Thymus (tissue), 11 donors: Measurements from ENCODE around the gene PIP5K1C. TPM values are rescaled to one million over a fixed set of nuclear protein-coding genes. Genes with fewer than 3 reads are reported as not detected.

Experiments
- DNase-seq, 9 donors: peaks; one replicate each; pipeline ENCODE4 v3.0.0-alpha.2; 2013; ENCODE audit warnings: low spot score in 9 of 9, low read depth in 6 of 9, missing footprints in 1 of 9
- H3K27ac ChIP-seq, 2 donors: one replicate each; pipeline ENCODE4 v1.5.1; 2013; ENCODE audit warnings: control low read depth in 1 of 2, low read depth in 1 of 2, low read length in 1 of 2, mild to moderate bottlenecking in 1 of 2, moderate library complexity in 1 of 2
- H3K27me3 ChIP-seq, 2 donors: one replicate each; pipeline ENCODE4 v1.5.1; 2013; ENCODE audit warnings: low read length in 1 of 2; ENCODE audit not compliant: control insufficient read depth in 2 of 2, insufficient read depth in 1 of 2
- H3K36me3 ChIP-seq, 2 donors: one replicate each; pipeline ENCODE4 v1.5.1; 2013; ENCODE audit warnings: low read length in 1 of 2, mild to moderate bottlenecking in 1 of 2, moderate library complexity in 1 of 2; ENCODE audit not compliant: control insufficient read depth in 2 of 2, insufficient read depth in 2 of 2
- H3K4me1 ChIP-seq, 2 donors: one replicate each; pipeline ENCODE4 v1.5.1; 2013; ENCODE audit warnings: low read length in 2 of 2; ENCODE audit not compliant: control insufficient read depth in 2 of 2, insufficient read depth in 2 of 2
- H3K4me3 ChIP-seq, 2 donors: one replicate each; pipeline ENCODE4 v1.5.1; 2013; ENCODE audit warnings: low read length in 2 of 2, control low read depth in 1 of 2, mild to moderate bottlenecking in 1 of 2
- H3K9me3 ChIP-seq, 2 donors: one replicate each; pipeline ENCODE4 v1.5.1; 2013; ENCODE audit warnings: low read length in 1 of 2, mild to moderate bottlenecking in 1 of 2; ENCODE audit not compliant: control insufficient read depth in 2 of 2, insufficient read depth in 1 of 2
- WGBS: extraction: QIAGEN DNeasy Blood & Tissue Kit; methylation state at CpG from one replicate; pipeline ENCODE4 v1.1.7; 2013; 5-methylcytosine and 5-hydroxymethylcytosine counted together
- polyA plus RNA-seq: library from polyadenylated mRNA; stranded (reverse); fragments of 200-250 nt; gene quantifications from one replicate; pipeline ENCODE4 v1.2.3, GENCODE V29; 2013
- total RNA-seq: library from RNA; stranded (reverse); fragments of 120-200 nt; gene quantifications from one replicate; pipeline ENCODE4 v1.2.4, GENCODE V29; 2013
- donor health status: healthy.

PIP5K1C gene
- total and polyA plus RNA-seq, 2 donors, result 3.4 to 14.0 TPM

DNA sequence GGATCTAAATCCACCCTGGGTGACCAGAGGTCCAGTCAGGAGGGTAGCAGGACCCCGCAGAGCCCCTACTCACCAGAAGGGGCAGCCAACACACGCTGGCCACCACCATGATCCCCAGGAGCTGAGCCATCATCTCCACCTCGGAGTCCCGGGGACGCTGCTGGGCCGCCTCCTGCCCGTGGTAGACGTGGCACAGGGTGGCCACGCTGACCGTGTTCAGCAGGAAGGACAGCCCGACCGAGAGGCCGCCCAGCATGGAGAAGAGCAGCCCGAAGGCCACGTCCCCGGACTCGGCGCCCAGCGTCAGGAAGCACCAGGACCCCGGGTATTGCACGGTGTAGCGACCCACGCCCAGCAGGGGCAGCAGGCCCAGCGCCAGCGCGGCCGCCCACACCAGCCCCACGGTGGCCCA lies 100.5 kb downstream of the PIP5K1C start:
- Histone ChIP-seq H3K4me1 (peaks cover 0 to 4% of the 10 kb centered on the region in 2 donors), H3K27ac (no peak overlapping the region), H3K9me3 (peaks cover 0 to 1% of the 10 kb centered on the region in 2 donors), H3K27me3 (peaks cover 5 to 9% of the 10 kb centered on the region in 2 donors), H3K36me3 (no peaks in the 10 kb centered on the region), H3K4me3 (no peak overlapping the region)
- DNase-seq, result no peak
- 95% methylated on average over 28 of the region's 28 CpGs for WGBS

DNA sequence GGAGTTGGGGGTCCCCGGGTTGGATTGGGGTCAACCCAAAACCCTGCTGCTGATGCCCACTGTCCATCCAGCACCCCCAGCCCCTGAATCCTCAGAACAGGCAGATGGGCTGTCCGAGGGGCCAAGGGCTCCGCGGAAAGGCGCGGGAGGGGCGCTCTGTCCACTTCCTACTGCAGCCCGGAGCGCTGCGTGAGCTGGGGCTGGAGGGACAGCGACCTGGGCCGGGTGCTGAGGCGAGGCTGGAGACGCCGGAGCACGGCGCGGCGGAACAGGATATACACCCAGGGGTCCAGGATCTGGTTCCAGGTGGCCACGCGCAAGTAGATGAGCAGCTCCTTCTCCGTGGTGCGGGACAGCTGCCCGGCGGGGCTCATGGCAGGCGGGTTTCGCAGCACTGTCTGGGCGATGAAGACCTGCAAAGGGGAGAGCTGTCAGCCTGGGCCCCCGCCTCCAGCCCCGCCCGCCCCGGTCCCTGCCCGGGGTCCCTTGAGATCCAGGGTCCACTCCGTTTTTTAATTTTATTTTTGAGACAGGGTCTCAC lies 104.7 kb downstream of the PIP5K1C start:
- no peak overlapping the region for H3K4me3 ChIP-seq
- H3K4me1 ChIP-seq, result no peaks in the 10 kb centered on the region
- H3K9me3 ChIP-seq, result peaks cover 1 to 20% of the 10 kb centered on the region in 2 donors
- DNase-seq, result no peak
- H3K27me3 ChIP-seq, result peaks cover 0 to 5% of the 10 kb centered on the region in 2 donors
- H3K27ac ChIP-seq, result no peak overlapping the region
- 95% methylated on average over 34 of the region's 34 CpGs for WGBS
- H3K36me3 ChIP-seq, result no peaks in the 10 kb centered on the region

DNA sequence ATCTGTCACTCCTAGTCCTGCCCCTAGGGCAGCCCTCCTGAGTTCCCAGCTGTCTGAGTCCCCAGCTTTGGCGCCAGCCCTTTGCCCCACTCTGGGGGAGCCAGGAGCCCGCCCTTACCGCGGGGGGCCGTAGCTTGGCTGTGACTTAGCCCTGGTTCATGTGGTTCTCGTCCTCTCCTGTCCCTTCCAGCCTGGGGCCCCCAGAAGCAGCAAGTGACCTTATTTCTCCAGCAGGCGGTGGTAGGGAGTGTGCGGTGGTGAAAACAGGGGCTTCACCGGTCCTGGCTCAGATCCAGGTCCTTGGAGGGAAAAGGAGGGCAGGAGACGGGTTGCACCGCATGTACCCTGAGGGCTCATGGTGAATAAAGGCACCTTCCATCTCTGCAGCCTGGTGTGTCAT lies 107.1 kb downstream of the PIP5K1C start:
- WGBS, result 72% methylated on average over 11 of the region's 11 CpGs

DNA sequence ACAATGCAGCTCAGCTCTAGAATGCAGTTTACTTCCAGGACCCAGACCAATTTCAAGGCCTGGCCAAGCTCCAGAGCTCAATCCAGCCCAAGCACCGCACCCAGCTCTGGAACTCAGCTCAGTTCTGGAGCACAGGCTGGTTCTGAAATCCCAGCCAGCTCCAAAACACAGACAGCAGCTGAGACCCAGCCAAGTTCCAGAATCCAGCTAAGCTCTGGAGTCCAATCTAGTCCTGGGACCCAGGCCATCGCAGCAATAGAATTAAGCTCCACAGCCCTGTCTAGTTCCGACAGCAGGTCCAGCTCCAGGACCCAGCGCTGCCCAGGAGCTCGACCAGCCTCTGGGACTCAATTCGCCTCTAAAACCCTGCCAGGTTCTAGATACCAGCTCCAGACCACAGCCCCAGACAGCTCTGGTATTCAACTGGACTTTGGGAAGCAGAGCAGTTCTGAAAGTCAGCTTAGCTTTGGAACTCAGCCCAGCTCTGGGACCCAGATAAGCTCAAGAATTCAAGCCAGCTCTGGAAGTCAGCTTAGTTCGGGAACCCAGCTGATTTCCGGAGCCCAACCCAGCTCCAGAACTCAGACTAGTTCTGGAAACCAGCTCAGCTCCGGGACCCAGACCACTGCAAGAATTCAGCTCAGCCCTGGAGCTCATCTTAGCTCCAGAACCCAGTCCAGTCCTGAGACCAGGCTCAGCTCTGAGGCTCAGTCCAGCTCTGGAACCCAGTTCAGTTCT lies 108.2 kb downstream of the PIP5K1C start:
- Histone ChIP-seq H3K36me3 (no peaks in the 10 kb centered on the region), H3K4me1 (no peaks in the 10 kb centered on the region), H3K9me3 (peaks cover 0 to 30% of the 10 kb centered on the region in 2 donors), H3K27ac (no peak overlapping the region), H3K4me3 (no peak overlapping the region), H3K27me3 (peaks cover 0 to 5% of the 10 kb centered on the region in 2 donors)
- 96% methylated on average over 9 of the region's 9 CpGs for WGBS
- no peak for DNase-seq

More for the DNA sequence above, 107.1 kb downstream of the PIP5K1C start:
- Histone ChIP-seq H3K4me1 (no peaks in the 10 kb centered on the region), H3K4me3 (no peak overlapping the region), H3K9me3 (peaks cover 0 to 30% of the 10 kb centered on the region in 2 donors), H3K36me3 (no peaks in the 10 kb centered on the region), H3K27ac (no peak overlapping the region), H3K27me3 (peaks cover 0 to 5% of the 10 kb centered on the region in 2 donors)
- DNase-seq, result no peak

DNA sequence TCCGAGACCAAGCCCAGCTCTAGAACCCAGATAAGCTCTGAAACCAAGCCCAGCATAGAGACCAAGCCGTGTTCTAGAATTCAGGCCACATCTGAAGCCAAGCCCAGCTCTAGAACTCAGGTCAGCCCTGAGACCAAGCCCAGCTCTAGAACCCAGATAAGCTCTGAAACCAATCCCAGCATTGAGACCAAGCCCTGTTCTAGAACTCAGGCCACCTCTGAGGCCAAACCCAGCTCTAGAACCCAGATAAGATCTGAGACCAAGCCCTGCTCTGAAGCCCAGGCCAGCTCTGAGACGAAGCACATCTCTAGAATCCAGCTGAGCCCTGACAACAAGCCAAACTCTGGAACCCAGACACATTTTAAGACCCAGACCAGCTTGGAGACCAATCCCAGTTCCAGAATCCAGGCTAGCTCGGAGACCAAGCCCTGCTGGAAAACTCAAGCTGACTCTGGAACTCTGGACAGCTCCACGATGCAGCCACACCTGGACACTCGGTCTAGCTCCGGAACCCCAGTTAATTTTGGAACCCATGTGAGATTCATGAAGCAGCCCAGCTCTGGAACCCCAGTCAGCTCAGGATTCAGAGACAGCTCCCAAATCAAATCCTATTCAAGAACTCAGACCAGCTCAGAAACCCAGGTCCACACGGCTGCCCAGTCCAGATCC lies 109.1 kb downstream of the PIP5K1C start:
- peaks cover 0 to under 1% of the 10 kb centered on the region in 2 donors for H3K4me1 ChIP-seq
- no peak overlapping the region for H3K27ac ChIP-seq
- H3K9me3 ChIP-seq, result peaks cover 0 to 33% of the 10 kb centered on the region in 2 donors
- H3K36me3 ChIP-seq, result no peaks in the 10 kb centered on the region
- no peak overlapping the region for H3K4me3 ChIP-seq
- peaks cover 0 to 15% of the 10 kb centered on the region in 2 donors for H3K27me3 ChIP-seq
- no peak for DNase-seq
- WGBS, result 96% methylated on average over 8 of the region's 8 CpGs

DNA sequence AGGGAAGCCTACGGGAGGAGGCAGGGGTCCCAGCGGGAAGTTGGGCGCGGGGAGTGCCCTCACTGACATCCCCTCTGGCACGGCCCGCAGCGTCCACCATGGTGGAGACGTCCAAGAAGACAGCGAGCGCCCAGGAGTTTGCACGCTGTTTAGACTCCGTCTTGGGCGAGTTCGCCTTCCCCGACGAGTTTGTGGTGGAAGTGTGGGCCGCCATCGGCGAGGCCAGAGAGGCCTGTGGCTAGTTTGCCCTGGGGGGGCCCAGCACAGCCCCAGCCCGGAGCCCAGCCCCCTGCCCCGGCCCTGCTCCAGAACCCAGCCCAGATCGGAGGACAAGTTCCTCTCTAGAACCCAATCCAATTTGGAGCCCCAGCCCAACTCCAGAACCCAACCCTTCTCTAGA lies 110.3 kb downstream of the PIP5K1C start:
- Histone ChIP-seq H3K36me3 (no peaks in the 10 kb centered on the region), H3K9me3 (peaks cover 0 to 36% of the 10 kb centered on the region in 2 donors), H3K27ac (no peak overlapping the region), H3K27me3 (peaks cover 10 to 26% of the 10 kb centered on the region in 2 donors), H3K4me1 (peaks cover 3 to 5% of the 10 kb centered on the region in 2 donors), H3K4me3 (no peak overlapping the region)
- 98% methylated on average over 22 of the region's 22 CpGs for WGBS
- DNase-seq, result no peak

DNA sequence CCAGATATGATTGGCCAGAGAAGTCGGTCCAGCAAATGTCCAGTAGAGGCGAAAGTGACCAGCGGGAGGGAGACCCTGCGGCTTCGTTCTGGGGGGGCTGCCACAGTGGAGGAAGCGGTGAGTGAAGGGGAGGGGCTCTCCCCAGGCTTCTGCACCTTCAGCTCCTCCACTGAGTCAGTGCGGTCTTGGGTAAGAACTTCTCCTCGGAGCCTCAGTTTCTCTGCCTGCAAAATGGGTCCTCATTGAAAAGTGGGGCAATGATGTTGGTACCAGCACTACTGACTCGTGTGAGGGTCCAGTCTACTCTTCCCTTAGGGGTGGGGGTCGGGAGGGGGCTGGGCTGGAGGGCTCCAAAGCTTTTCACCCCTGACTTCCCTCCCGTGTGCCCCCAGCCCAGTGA lies 110.8 kb downstream of the PIP5K1C start:
- 97% methylated on average over 11 of the region's 11 CpGs for WGBS
- Histone ChIP-seq H3K27me3 (peaks cover 14 to 31% of the 10 kb centered on the region in 2 donors), H3K4me1 (peaks cover 3 to 5% of the 10 kb centered on the region in 2 donors), H3K9me3 (peaks cover 0 to 36% of the 10 kb centered on the region in 2 donors), H3K4me3 (no peak overlapping the region), H3K27ac (no peak overlapping the region), H3K36me3 (no peaks in the 10 kb centered on the region)
- DNase-seq, result no peak

DNA sequence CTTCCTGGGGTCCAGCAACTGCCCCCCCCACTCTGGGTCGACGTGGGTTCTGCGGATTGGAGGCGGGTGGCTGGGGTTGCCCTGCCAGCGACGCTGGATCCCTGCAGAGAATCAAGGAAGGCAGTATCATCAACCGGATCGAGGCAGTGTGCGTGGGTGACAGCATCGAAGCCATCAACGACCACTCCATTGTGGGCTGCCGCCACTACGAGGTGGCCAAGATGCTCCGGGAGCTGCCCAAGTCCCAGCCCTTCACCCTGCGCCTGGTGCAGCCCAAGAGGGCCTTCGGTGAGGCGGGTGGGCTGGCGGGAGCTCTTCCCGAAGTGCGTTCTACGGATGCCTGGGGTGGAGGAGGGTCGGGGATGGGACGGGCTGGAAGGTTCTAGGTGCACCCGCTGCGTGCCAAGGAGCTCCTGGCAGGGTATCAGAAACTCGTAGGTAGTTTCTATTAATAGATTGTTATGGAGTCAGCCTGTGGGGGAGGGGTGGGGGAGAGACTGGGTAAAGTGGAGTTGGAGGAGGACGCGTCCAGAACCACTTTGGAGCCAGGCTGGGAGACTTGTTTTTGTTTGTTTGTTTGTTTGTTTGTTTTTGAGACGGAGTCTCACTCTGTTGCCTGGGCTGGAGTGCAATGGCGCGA lies 113.4 kb downstream of the PIP5K1C start:
- peaks cover 14 to 34% of the 10 kb centered on the region in 2 donors for H3K27me3 ChIP-seq
- peaks cover 0 to 28% of the 10 kb centered on the region in 2 donors for H3K9me3 ChIP-seq
- H3K27ac ChIP-seq, result no peak overlapping the region
- H3K4me3 ChIP-seq, result no peak overlapping the region
- H3K4me1 ChIP-seq, result peaks cover 3 to 5% of the 10 kb centered on the region in 2 donors
- no peak for DNase-seq
- 91% methylated on average over 31 of the region's 31 CpGs for WGBS
- no peaks in the 10 kb centered on the region for H3K36me3 ChIP-seq
